Nucleus accumbens (tissue), 56 donors: Measurements from ENCODE around the gene PCBP1.
"Not testable (repeated sequence)": the region's sequence is repeated elsewhere in the genome, so short reads cannot be mapped to it uniquely, and the experiment has no call there.

ENCODE experiments used
- DNase-seq, 56 donors: peaks; one replicate each; lab custom pipeline; 2025; lab: John Stamatoyannopoulos, UW

The PCBP1 gene

GRCh38 chr2:70086838-70087701 lies at the start of gene PCBP1:
Gene PCBP1 (plus strand): TSS chr2:70087477. CDS start chr2:70087744, 267 bp downstream.
- DNase-seq, result peak in 55 of 56 donors; percentile 35 to 94 (median 85)

GRCh38 chr2:70039366-70039765 lies 47.9 kb upstream of the PCBP1 start:
- DNase-seq, result no peak

GRCh38 chr2:70041663-70042062 lies 45.6 kb upstream of the PCBP1 start:
- DNase-seq, result no peak

GRCh38 chr2:70042246-70042645 lies 45.0 kb upstream of the PCBP1 start:
- no peak for DNase-seq

GRCh38 chr2:70043252-70043875 lies 43.9 kb upstream of the PCBP1 start:
- DNase-seq, result no peak

- no peak for DNase-seq
These were observed 42.8 kb upstream of the PCBP1 start for GRCh38 chr2:70044290-70045040.

- DNase-seq, result no peak
These were observed 41.9 kb upstream of the PCBP1 start for GRCh38 chr2:70045405-70045804.

- no peak for DNase-seq
These were observed 41.3 kb upstream of the PCBP1 start for GRCh38 chr2:70045932-70046331.

- DNase-seq, result no peak
These were observed 40.7 kb upstream of the PCBP1 start for GRCh38 chr2:70046534-70046933.

- no peak for DNase-seq
These were observed 39.8 kb upstream of the PCBP1 start for GRCh38 chr2:70047451-70047850.

- no peak for DNase-seq
These were observed 38.0 kb upstream of the PCBP1 start for GRCh38 chr2:70049255-70049654.

GRCh38 chr2:70050631-70051425 lies 36.4 kb upstream of the PCBP1 start:
- no peak for DNase-seq

- DNase-seq, result not testable (repeated sequence)
These were observed 32.0 kb upstream of the PCBP1 start for GRCh38 chr2:70055259-70055658.

- DNase-seq, result no peak
These were observed 26.0 kb upstream of the PCBP1 start for GRCh38 chr2:70061317-70061716.

GRCh38 chr2:70062270-70062669 lies 25.0 kb upstream of the PCBP1 start:
- no peak for DNase-seq

GRCh38 chr2:70068119-70068518 lies 19.2 kb upstream of the PCBP1 start:
- no peak for DNase-seq

GRCh38 chr2:70069049-70069448 lies 18.2 kb upstream of the PCBP1 start:
- DNase-seq, result no peak

GRCh38 chr2:70070542-70071268 lies 16.6 kb upstream of the PCBP1 start:
- DNase-seq, result peak in 49 of 56 donors; percentile 11 to 87 (median 64)

- peak in 3 of 56 donors; percentile 7 to 23 (median 15) for DNase-seq
These were observed 13.8 kb upstream of the PCBP1 start for GRCh38 chr2:70073493-70073892.

- no peak for DNase-seq
These were observed 8.9 kb upstream of the PCBP1 start for GRCh38 chr2:70078384-70078783.
